Bronchial epithelial cell (primary cell): ENCODE measurements around the gene TRIM66. TPM values are rescaled to one million over a fixed set of nuclear protein-coding genes. Genes with fewer than 3 reads are reported as not detected.

ENCODE experiments used
- DNase-seq: peaks from one replicate; pipeline ENCODE4 v3.0.0-alpha.2; 2010; ENCODE audit warnings: low read depth
- FAIRE-seq: peaks from 2 replicates; lab custom pipeline; 2011; peaks lifted over from hg19 to GRCh38; lab: Jason Lieb, UNC
- H3K27me3 ChIP-seq: 2 replicates; pipeline ENCODE4 v1.5.1; 2011; ENCODE audit warnings: low read length; ENCODE audit not compliant: control insufficient read depth, insufficient read depth
- H3K36me3 ChIP-seq: 2 replicates; pipeline ENCODE4 v1.5.1; 2011; ENCODE audit warnings: low read length; ENCODE audit not compliant: control insufficient read depth, insufficient read depth
- H3K4me3 ChIP-seq: 2 replicates; pipeline ENCODE4 v1.5.1; 2011; ENCODE audit warnings: mild to moderate bottlenecking, low read depth, low read length, control low read depth
- CTCF ChIP-seq: IDR thresholded peaks from 2 replicates; pipeline ENCODE4 v1.5.1; 2011; ENCODE audit warnings: mild to moderate bottlenecking, moderate library complexity, low read length, control low read depth, inconsistent platforms; ENCODE audit not compliant: insufficient read depth, severe bottlenecking
- total RNA-seq: library from RNA; depleted of rRNA; stranded (reverse); fragments of >200 nt; gene quantifications from 2 replicates; pipeline ENCODE4 v1.2.1, GENCODE V29; 2014

TRIM66 gene, protein sequence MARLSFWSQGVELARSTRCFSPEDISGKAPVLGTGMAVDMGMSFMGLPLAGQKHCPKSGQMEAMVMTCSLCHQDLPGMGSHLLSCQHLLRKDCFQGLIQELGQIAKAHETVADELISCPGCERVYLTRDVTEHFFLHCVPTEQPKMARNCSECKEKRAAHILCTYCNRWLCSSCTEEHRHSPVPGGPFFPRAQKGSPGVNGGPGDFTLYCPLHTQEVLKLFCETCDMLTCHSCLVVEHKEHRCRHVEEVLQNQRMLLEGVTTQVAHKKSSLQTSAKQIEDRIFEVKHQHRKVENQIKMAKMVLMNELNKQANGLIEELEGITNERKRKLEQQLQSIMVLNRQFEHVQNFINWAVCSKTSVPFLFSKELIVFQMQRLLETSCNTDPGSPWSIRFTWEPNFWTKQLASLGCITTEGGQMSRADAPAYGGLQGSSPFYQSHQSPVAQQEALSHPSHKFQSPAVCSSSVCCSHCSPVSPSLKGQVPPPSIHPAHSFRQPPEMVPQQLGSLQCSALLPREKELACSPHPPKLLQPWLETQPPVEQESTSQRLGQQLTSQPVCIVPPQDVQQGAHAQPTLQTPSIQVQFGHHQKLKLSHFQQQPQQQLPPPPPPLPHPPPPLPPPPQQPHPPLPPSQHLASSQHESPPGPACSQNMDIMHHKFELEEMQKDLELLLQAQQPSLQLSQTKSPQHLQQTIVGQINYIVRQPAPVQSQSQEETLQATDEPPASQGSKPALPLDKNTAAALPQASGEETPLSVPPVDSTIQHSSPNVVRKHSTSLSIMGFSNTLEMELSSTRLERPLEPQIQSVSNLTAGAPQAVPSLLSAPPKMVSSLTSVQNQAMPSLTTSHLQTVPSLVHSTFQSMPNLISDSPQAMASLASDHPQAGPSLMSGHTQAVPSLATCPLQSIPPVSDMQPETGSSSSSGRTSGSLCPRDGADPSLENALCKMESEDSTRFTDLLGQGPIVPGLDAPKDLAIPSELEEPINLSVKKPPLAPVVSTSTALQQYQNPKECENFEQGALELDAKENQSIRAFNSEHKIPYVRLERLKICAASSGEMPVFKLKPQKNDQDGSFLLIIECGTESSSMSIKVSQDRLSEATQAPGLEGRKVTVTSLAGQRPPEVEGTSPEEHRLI (N-terminal part only)
- total RNA-seq, result 4.2 and 5.4 TPM in 2 replicates

DNA sequence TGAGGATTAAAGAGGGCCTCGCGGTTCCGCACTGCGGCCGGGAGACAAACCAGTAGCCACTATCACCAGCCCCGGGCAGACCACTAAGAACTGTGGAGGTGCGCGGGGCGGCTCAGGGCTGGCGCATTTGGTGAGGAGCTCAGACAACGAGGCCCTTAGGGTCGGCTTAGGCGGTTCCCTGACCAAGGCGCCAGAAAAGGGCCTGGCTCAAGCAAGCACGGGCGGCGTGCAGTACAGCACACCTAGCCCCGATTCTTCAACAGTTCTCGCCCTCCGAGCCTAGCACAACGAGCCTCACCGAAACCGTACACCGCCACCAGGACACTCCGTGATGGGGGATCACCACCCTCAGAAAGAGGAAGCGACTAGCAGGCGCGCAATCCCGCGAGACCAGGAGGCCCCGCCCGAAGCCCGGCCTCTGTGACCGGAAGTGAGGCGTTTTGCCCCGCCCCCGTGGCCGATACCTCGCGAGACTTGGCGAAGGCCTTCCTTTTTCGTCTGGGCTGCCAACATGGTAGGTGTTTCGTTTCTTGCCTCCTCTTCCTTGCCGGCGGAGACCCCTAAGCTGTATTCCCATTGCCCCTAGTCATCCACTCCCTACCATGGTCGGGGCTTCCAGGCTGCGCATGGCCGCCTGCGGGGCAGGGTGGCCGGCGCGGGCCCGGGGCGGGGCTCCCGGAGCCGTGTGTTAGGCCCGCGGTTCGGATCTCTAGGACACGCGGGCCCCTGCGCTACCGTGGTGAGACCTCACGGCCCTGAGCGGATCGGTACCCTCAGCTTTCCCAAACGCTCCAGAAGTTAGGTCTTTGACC lies at the start of gene TRIM66, which contains the start of gene RPL27A:
TSS of gene TRIM66 (minus strand) at position 363 of the 812 bp plus-strand sequence. CDS start 10,391 bp downstream, outside the sequence.
TSS of gene RPL27A (plus strand) at position 490 of the 812 bp plus-strand sequence. CDS start at position 512, 22 bp downstream.
- Histone ChIP-seq H3K27me3 (no peaks in the 10 kb centered on the region), H3K4me3 (peak within 1 kb of the TSS; percentile 90), H3K36me3 (peaks cover 16% of the 10 kb centered on the region)
- FAIRE-seq, result no peak
- peak; percentile 15 for TF ChIP-seq CTCF
- peak; percentile 85 for DNase-seq

- peaks cover 4% of the 10 kb centered on the region for H3K36me3 ChIP-seq
- H3K27me3 ChIP-seq, result no peaks in the 10 kb centered on the region
- no peak for TF ChIP-seq CTCF
- DNase-seq, result no peak
- no peak overlapping the region for H3K4me3 ChIP-seq
- no peak for FAIRE-seq
Measured at GRCh38 chr11:8731647-8732323, 49.3 kb upstream of the TRIM66 start.

DNA sequence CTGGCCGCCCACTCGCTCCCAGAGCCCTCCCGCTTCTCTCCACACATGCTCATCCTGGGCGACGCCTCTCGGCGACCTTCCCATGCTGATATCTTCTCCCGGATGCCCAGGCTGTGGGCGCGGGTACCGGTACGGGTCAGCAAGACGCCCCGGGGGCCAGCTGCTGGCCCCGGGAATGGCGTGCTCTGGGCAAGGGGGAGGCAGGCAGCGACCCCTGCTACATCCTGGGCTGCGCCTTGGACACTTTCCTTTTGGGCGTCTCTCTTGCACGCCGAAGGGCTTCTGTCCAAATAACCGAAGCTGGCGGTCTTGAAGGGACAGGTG lies 48.2 kb upstream of the TRIM66 start:
- H3K36me3 ChIP-seq, result peaks cover 4% of the 10 kb centered on the region
- DNase-seq (no peak), FAIRE-seq (no peak)
- no peaks in the 10 kb centered on the region for H3K27me3 ChIP-seq
- H3K4me3 ChIP-seq, result no peak overlapping the region
- TF ChIP-seq CTCF, result no peak

DNA sequence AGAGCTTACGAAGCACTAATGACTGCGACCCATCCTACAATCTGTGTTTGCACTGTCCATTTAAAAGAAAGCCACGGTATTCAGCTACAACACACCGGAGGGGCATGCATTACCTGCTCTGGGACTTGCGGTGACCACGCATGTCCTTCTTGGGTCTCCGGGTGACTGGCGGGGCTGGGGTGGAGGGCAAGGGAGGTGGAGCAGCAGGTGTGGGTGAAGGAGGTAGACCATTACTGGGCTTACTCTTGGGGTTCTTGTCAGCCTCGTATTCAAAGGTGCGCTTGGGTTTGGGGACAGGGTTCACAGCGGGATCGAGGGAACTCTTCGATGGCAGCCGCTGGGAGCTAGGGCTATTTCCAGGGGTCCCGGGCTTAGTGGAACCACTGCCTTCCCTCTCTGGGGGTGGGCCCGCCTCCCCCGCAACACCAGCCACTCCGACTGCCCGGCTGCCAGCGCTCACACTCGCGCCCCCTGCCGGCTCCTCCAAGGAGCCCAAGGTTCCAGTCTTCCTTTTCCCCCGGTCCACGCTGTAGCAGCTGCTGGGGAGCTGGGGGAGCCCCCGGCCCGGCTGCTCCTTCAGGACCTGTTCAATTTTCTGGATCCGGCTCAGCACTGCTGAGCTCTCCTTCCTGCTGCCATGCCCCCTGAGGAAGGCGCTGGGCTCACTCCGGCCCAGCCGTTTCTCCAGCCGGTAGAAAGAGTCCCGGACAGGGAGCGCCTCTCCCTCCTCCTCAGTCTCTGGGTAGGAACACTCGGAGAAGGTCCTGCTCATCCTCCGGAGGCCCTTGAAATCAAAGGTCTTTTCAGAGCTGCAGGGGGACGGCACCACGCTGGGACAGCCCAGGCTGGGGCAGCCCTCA lies 47.6 kb upstream of the TRIM66 start:
- Histone ChIP-seq H3K4me3 (no peak overlapping the region), H3K27me3 (no peaks in the 10 kb centered on the region), H3K36me3 (peaks cover 4% of the 10 kb centered on the region)
- TF ChIP-seq CTCF, result no peak
- FAIRE-seq (no peak), DNase-seq (no peak)
